HepG2 (cell line): ENCODE measurements around the gene TMEM80. TPM values are rescaled to one million over a fixed set of nuclear protein-coding genes. Genes with fewer than 3 reads are reported as not detected.

Experiments used
- BCLAF1 ChIP-seq: fragments of 450-650 bp; IDR thresholded peaks from 2 replicates; pipeline ENCODE4 v1.6.1; 2017; ENCODE audit warnings: mild to moderate bottlenecking
- FUBP1 ChIP-seq: sonication (generic); formaldehyde crosslinking; IDR thresholded peaks from 2 replicates; pipeline ENCODE4 v1.5.1; 2020; ENCODE audit warnings: missing genetic modification reagents, mild to moderate bottlenecking, borderline replicate concordance
- GATAD1 ChIP-seq: IDR thresholded peaks from 2 replicates; pipeline ENCODE4 v1.6.1; 2016; ENCODE audit warnings: missing genetic modification reagents, missing compliant biosample characterization
- HNF4A ChIP-seq: sonication (generic); formaldehyde crosslinking; IDR thresholded peaks from 2 replicates; pipeline ENCODE4 v1.4.0; 2020; ENCODE audit warnings: missing genetic modification reagents
- KLF16 ChIP-seq, 2 experiments: sonication (generic) in 1 of 2; formaldehyde crosslinking in 1 of 2; IDR thresholded peaks; 2 replicates each; pipeline versions ENCODE4 v1.6.1 to v1.8.0; 2016 to 2023; ENCODE audit warnings: missing genetic modification reagents in 2 of 2, missing compliant biosample characterization in 1 of 2
- NFIB ChIP-seq: sonication (generic); formaldehyde crosslinking; IDR thresholded peaks from 2 replicates; pipeline ENCODE4 v1.9.0; 2021; ENCODE audit warnings: missing genetic modification reagents, mild to moderate bottlenecking, borderline replicate concordance
- PHB2 ChIP-seq: fragments of 450-650 bp; IDR thresholded peaks from 2 replicates; pipeline ENCODE4 v1.6.1; 2018; ENCODE audit not compliant: partially characterized antibody
- TOE1 ChIP-seq: sonication (generic); formaldehyde crosslinking; IDR thresholded peaks from 2 replicates; pipeline ENCODE4 v1.4.0; 2020; ENCODE audit warnings: mild to moderate bottlenecking, missing genetic modification reagents
- ZKSCAN8 ChIP-seq: IDR thresholded peaks from 2 replicates; pipeline ENCODE4 v1.6.1; 2016; ENCODE audit warnings: borderline replicate concordance, missing genetic modification reagents, missing compliant biosample characterization
- ZNF256 ChIP-seq: sonication (generic); formaldehyde crosslinking; conservative IDR thresholded peaks from 2 replicates; pipeline ENCODE4 v1.4.0; 2020; ENCODE audit warnings: missing genetic modification reagents
- ZNF318 ChIP-seq: sonication (generic); formaldehyde crosslinking; IDR thresholded peaks from 2 replicates; pipeline ENCODE4 v1.4.0; 2020; ENCODE audit warnings: mild to moderate bottlenecking, missing genetic modification reagents
- ZNF484 ChIP-seq: sonication (generic); formaldehyde crosslinking; IDR thresholded peaks from 2 replicates; pipeline ENCODE4 v1.5.1; 2020; ENCODE audit warnings: mild to moderate bottlenecking, low read depth, missing genetic modification reagents, borderline replicate concordance
- ZNF496 ChIP-seq: sonication (generic); formaldehyde crosslinking; IDR thresholded peaks from 2 replicates; pipeline ENCODE4 v1.8.1; 2023; ENCODE audit warnings: mild to moderate bottlenecking, moderate library complexity, missing genetic modification reagents; ENCODE audit not compliant: insufficient replicate concordance
- ZNF557 ChIP-seq: sonication (generic); formaldehyde crosslinking; IDR thresholded peaks from 2 replicates; pipeline ENCODE4 v1.4.0; 2020; ENCODE audit warnings: missing genetic modification reagents
- ZSCAN22 ChIP-seq: sonication (generic); formaldehyde crosslinking; IDR thresholded peaks from 2 replicates; pipeline ENCODE4 v1.4.0; 2020; ENCODE audit warnings: mild to moderate bottlenecking, missing genetic modification reagents
- polyA plus RNA-seq, 8 experiments: library from polyadenylated mRNA; depleted of rRNA in 3 of 8; stranded (reverse) in 7 of 8; unstranded in 1 of 8; fragments of >200 nt; fragmentation: Illumina TruSeq in 4 of 8; extraction: Trizol in 4 of 8; gene quantifications; 2 replicates each; pipeline versions ENCODE4 v1.2.1 to v1.2.3, GENCODE V29; 2011 to 2016; ENCODE audit warnings: low read depth in 4 of 8, missing spikeins in 1 of 8, mixed read lengths in 1 of 8; ENCODE audit not compliant: insufficient read depth in 1 of 8
- total RNA-seq, 5 experiments: library from RNA; depleted of rRNA; stranded (reverse); fragments of >200 nt; fragmentation: Illumina TruSeq; extraction: Trizol; gene quantifications; 2 replicates each; pipeline ENCODE4 v1.2.3, GENCODE V29; 2016; ENCODE audit warnings: low read depth in 1 of 5

The TMEM80 gene
- total and polyA plus RNA-seq, 2 of the 13 experiments (the other 11 are each of a cell fraction or from before 2014, with no cell fraction given) = 5.6 to 17.1 TPM

GRCh38 chr11:705646-706438 lies 10.2 kb downstream of the TMEM80 start, which contains the start of gene EPS8L2 (continued):
- TF ChIP-seq ZNF318 (CRISPR knock-in tag) (no peak), NFIB (no peak), BCLAF1 (no peak), TOE1 (CRISPR knock-in tag) (no peak; the same call in 1 of the 2 replicates), ZNF484 (no peak), ZSCAN22 (CRISPR knock-in tag) (no peak), ZKSCAN8 (no peak), KLF16 (CRISPR knock-in tag; IDR thresholded peaks at IDR 0.05) (no peak), GATAD1 (CRISPR knock-in tag) (no peak), ZNF496 (no peak), ZNF256 (CRISPR knock-in tag) (no peak), FUBP1 (CRISPR knock-in tag) (no peak), ZNF557 (no peak), HNF4A (CRISPR knock-in tag) (no peak), PHB2 (no peak)
